SU-DHL-6 (cell line): Measurements from ENCODE around the gene MARF1.

Source experiments
- CTCF ChIP-seq: fragments of 200-600 bp; sonication (generic); IDR thresholded peaks from one replicate; pipeline ENCODE4 v1.5.1; 2017; ENCODE audit warnings: antibody characterized with exemption, mild to moderate bottlenecking, low read length, moderate library complexity; ENCODE audit not compliant: insufficient read depth, poor library complexity, severe bottlenecking
- EZH2phosphoT487 ChIP-seq: fragments of 200-600 bp; sonication (generic), shearing (Covaris generic); conservative IDR thresholded peaks from 2 replicates; pipeline ENCODE4 v1.6.1; 2018; ENCODE audit warnings: mild to moderate bottlenecking, antibody characterized with exemption, low read length, moderate library complexity, mixed read lengths

- no peak for TF ChIP-seq CTCF
- no peak for TF ChIP-seq EZH2phosphoT487
Measured at GRCh38 chr16:15639061-15639568, 3.8 kb downstream of the MARF1 start.
